HFFc6 (cell line): ENCODE measurements around the gene CDC25B. TPM values are rescaled to one million over a fixed set of nuclear protein-coding genes. Genes with fewer than 3 reads are reported as not detected.
"Not testable (repeated sequence)": the region's sequence is repeated elsewhere in the genome, so short reads cannot be mapped to it uniquely, and the experiment has no call there.

Source experiments
- DNase-seq: peaks from one replicate; pipeline ENCODE4 v3.0.0-alpha.2; 2018
- H3K27ac Mint-ChIP-seq: 2 replicates; pipeline ENCODE4 v1.8.0; 2020; ENCODE audit warnings: mild to moderate bottlenecking, mixed read lengths
- H3K27me3 Mint-ChIP-seq: 2 replicates; pipeline ENCODE4 v1.8.0; 2021; ENCODE audit warnings: mild to moderate bottlenecking, moderate library complexity, mixed read lengths; ENCODE audit not compliant: insufficient read depth
- H3K36me3 Mint-ChIP-seq: 2 replicates; pipeline ENCODE4 v1.8.0; 2021; ENCODE audit warnings: low read depth, mixed read lengths
- H3K4me1 Mint-ChIP-seq: 2 replicates; pipeline ENCODE4 v1.8.0; 2020; ENCODE audit warnings: low read depth, mixed read lengths
- H3K4me3 Mint-ChIP-seq: 2 replicates; pipeline ENCODE4 v1.8.0; 2020; ENCODE audit warnings: mild to moderate bottlenecking, moderate library complexity, mixed read lengths
- H3K9me3 Mint-ChIP-seq: 2 replicates; pipeline ENCODE4 v1.8.0; 2020; ENCODE audit warnings: mild to moderate bottlenecking, mixed read lengths
- total RNA-seq, 6 experiments: library from RNA; stranded (reverse); fragmentation: NEBNext Ultra II Directional; extraction: Animal tissue kit (Norgen Biotek cat#: 25700); gene quantifications; 2 replicates in 1 of 6; 3 replicates in 5 of 6; pipeline ENCODE4 v1.2.3, GENCODE V29; 2021
- TF ChIP-seq, protein P1 (sequence below): fragments of 200-600 bp; sonication (generic); IDR thresholded peaks from 2 replicates; pipeline ENCODE4 v1.5.0; 2021; ENCODE audit warnings: antibody characterized with exemption, mild to moderate bottlenecking

The CDC25B gene
- total RNA-seq, 6 experiments from 2014 or later = 44.9 to 92.6 (median 84.5) TPM

DNA sequence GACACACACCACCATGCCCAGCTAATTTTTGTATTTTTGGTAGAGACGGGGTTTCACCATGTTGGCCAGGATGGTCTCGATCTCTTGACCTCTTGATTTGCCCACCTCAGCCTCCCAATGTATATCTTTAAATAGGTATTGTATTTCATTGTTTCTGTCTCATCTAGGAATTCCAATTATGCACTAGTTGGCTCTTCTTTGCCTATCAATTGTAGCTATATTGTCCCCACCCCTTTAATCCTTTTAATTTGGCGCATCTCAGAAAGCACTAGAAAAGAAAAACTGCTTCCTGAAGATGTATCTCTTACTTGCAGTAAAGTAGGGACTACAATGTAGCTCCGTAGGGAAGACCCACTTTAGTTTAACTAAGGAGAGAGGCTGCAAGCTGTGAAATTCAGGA is 40.0 kb downstream of the CDC25B start:
- Mint-ChIP-seq H3K9me3 (no peaks in the 10 kb centered on the region), H3K27ac (no peak overlapping the region), H3K36me3 (peaks cover 26% of the 10 kb centered on the region), H3K27me3 (peaks cover 2% of the 10 kb centered on the region; the same call in 1 of the 2 replicates), H3K4me1 (0 out of 2 replicates have a peak, but pooled peaks cover 14% of the 10 kb centered on the region), H3K4me3 (no peak overlapping the region)
- no peak for DNase-seq
- TF ChIP-seq, protein P1, sequence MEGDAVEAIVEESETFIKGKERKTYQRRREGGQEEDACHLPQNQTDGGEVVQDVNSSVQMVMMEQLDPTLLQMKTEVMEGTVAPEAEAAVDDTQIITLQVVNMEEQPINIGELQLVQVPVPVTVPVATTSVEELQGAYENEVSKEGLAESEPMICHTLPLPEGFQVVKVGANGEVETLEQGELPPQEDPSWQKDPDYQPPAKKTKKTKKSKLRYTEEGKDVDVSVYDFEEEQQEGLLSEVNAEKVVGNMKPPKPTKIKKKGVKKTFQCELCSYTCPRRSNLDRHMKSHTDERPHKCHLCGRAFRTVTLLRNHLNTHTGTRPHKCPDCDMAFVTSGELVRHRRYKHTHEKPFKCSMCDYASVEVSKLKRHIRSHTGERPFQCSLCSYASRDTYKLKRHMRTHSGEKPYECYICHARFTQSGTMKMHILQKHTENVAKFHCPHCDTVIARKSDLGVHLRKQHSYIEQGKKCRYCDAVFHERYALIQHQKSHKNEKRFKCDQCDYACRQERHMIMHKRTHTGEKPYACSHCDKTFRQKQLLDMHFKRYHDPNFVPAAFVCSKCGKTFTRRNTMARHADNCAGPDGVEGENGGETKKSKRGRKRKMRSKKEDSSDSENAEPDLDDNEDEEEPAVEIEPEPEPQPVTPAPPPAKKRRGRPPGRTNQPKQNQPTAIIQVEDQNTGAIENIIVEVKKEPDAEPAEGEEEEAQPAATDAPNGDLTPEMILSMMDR = no peak

DNA sequence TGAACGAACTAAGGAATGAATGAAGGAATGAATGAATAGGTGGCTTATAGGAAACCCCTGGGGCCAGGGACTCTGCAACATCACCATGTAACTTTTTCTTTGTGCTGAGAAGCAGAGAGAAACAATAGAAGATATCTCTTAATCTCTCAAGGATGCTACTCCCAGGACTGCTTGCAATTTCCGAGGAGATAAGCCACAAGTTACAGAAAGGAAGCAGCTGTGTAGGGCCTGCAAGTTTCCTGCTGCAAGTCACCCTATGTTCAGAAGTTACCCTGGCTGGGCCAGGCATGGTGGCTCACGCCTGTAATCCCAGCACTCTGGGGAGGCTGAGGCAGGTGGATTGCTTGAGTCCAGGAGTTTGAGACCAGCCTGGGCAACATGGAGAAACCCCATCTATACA is 43.2 kb downstream of the CDC25B start:
- H3K4me1 Mint-ChIP-seq = peaks cover 25% of the 10 kb centered on the region
- DNase-seq = no peak
- TF ChIP-seq, protein P1 = no peak

DNA sequence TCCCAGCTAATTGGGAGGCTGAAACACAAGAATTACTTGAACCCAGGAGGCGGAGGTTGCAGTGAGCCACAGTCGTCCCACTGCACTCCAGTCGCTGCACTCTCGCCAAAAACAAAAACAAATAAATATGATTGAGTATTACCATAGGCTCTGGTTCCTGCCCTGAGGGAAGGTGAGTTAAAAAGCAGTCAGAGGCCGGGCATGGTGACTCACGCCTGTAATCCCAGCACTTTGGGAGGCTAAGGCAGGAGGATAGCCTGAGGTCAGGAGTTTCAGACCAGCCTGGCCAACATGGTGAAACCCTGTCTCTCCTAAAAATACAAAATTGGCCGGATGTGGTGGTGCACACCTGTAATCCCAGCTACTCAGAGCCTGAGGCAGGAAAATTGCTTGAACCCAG is 44.1 kb downstream of the CDC25B start:
- H3K36me3 Mint-ChIP-seq = peaks cover 18% of the 10 kb centered on the region
- not testable (repeated sequence) for H3K27ac Mint-ChIP-seq, H3K27me3 Mint-ChIP-seq, H3K9me3 Mint-ChIP-seq, H3K4me3 Mint-ChIP-seq
- H3K4me1 Mint-ChIP-seq = peaks cover 27% of the 10 kb centered on the region
- peak; percentile 33 for DNase-seq

More for the DNA sequence above, 43.2 kb downstream of the CDC25B start:
- H3K27ac Mint-ChIP-seq = peak overlapping the region; percentile 14; the same call in 1 of the 2 replicates
- H3K4me3 Mint-ChIP-seq = no peak overlapping the region
- no peaks in the 10 kb centered on the region for H3K9me3 Mint-ChIP-seq
- H3K36me3 Mint-ChIP-seq = peaks cover 18% of the 10 kb centered on the region
- peaks cover 2% of the 10 kb centered on the region; the same call in 1 of the 2 replicates for H3K27me3 Mint-ChIP-seq

DNA sequence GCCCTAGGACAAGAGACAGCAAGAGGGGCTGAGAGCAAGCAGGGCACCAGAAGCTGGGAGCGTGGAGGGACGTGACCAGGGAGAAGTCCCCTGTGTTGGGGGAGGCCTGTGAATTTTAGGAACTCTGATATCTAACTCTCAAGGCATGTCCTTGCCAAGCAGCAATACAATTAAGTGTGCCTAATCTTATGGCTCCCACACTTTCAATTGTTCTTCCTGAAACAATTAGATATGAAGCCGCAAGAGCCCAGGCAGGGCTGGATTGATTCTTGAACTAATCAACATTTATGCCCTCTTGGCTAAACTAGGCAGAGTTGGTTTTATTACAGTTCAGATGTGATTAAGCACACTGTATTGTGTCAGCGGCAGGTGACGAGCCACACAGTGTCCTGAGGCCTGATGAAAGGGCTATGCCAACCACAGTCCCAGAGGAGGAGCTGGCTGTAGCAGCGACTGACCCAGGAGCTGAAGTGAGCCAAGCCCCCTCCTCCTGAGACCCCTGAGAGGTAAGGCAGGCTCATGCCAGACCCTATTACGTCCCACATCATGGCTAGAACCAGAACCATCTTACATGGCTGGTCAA is 46.3 kb downstream of the CDC25B start:
- Mint-ChIP-seq H3K27ac (peak overlapping the region; percentile 24; the same call in 1 of the 2 replicates), H3K4me3 (no peak overlapping the region), H3K4me1 (peaks cover 34% of the 10 kb centered on the region), H3K36me3 (peaks cover 11% of the 10 kb centered on the region), H3K9me3 (no peaks in the 10 kb centered on the region), H3K27me3 (no peaks in the 10 kb centered on the region)
- DNase-seq = no peak
- TF ChIP-seq, protein P1 = no peak

GRCh38 chr20:3843490-3843889 is 47.4 kb downstream of the CDC25B start:
- peak; percentile 33 for DNase-seq
- Mint-ChIP-seq H3K27ac (peak overlapping the region; percentile 71), H3K36me3 (peaks cover 14% of the 10 kb centered on the region), H3K4me3 (no peak overlapping the region), H3K4me1 (peaks cover 42% of the 10 kb centered on the region), H3K9me3 (no peaks in the 10 kb centered on the region), H3K27me3 (no peaks in the 10 kb centered on the region)
- TF ChIP-seq, protein P1 = no peak

DNA sequence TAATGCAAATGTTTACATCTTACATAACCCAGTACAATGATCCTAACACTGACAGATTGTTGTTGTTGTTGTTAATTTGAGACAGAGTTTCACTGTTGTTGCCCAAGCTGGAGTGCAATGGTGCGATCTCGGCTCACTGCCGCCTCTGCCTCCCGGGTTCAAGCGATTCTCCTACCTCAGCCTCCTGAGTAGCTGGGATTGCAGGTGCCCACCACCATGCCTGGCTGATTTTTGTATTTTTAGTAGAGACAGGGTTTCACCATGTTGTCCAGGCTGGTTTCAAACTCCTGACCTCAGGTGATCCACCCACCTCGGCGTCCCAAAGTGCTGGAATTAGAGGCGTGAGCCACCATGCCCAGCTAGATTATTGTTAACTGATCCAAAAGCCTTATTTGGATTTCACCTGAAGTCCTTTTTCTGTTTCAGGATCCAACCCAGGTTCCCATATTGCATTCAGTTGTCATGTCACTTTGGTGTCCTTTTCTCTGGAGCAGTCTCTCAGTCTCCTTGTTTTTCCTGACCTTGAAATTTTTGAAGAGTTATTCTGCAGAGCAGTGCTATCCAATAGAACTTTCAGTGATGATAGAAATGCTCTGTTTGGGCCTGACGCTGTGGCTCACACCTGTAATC is 48.0 kb downstream of the CDC25B start:
- not testable (repeated sequence) for H3K4me3 Mint-ChIP-seq, H3K36me3 Mint-ChIP-seq
- peak overlapping the region; percentile 41; the same call in 1 of the 2 replicates for H3K27ac Mint-ChIP-seq

More for the DNA sequence above, 48.0 kb downstream of the CDC25B start:
- H3K9me3 Mint-ChIP-seq, DNase-seq, H3K27me3 Mint-ChIP-seq: not testable (repeated sequence)
- peaks cover 48% of the 10 kb centered on the region for H3K4me1 Mint-ChIP-seq
